Fibroblast of peridontal ligament (primary cell): ENCODE data around the gene SPRR3.

Source experiments
- DNase-seq: peaks from one replicate; pipeline ENCODE4 v3.0.0-alpha.2; 2010; ENCODE audit errors: extremely low read depth

The SPRR3 gene

GRCh38 chr1:153001382-153001781, at the start of gene SPRR3:
TSS of gene SPRR3 (plus strand) at chr1:153001749. CDS start at chr1:153003021, 1,272 bp downstream.
- no peak for DNase-seq

GRCh38 chr1:152953761-152954160, 47.8 kb upstream of the SPRR3 start:
- DNase-seq: no peak

GRCh38 chr1:152954436-152954835, 47.1 kb upstream of the SPRR3 start:
- DNase-seq: no peak

- DNase-seq: no peak
These were observed 44.0 kb upstream of the SPRR3 start for GRCh38 chr1:152957561-152957960.

- no peak for DNase-seq
These were observed 42.3 kb upstream of the SPRR3 start for GRCh38 chr1:152959273-152959672.

- DNase-seq: no peak
These were observed 41.6 kb upstream of the SPRR3 start for GRCh38 chr1:152959801-152960451.

- DNase-seq: no peak
These were observed 41.0 kb upstream of the SPRR3 start for GRCh38 chr1:152960452-152961044.

- no peak for DNase-seq
These were observed 40.2 kb upstream of the SPRR3 start for GRCh38 chr1:152961226-152961891.

- DNase-seq: no peak
These were observed 38.6 kb upstream of the SPRR3 start for GRCh38 chr1:152962876-152963415.

- DNase-seq: no peak
These were observed 37.0 kb upstream of the SPRR3 start for GRCh38 chr1:152964536-152964935.

GRCh38 chr1:152965853-152966252, 35.7 kb upstream of the SPRR3 start:
- no peak for DNase-seq

GRCh38 chr1:152967201-152967600, 34.3 kb upstream of the SPRR3 start:
- DNase-seq: no peak

- DNase-seq: no peak
These were observed 33.3 kb upstream of the SPRR3 start for GRCh38 chr1:152968248-152968647.

- no peak for DNase-seq
These were observed 32.5 kb upstream of the SPRR3 start for GRCh38 chr1:152969036-152969435.

GRCh38 chr1:152970495-152970894, 31.1 kb upstream of the SPRR3 start, which contains the start of gene SPRR4:
TSS of gene SPRR4 (plus strand) at chr1:152970648. CDS start at chr1:152971891, 1,243 bp downstream.
- DNase-seq: no peak

GRCh38 chr1:152972196-152972886, 29.2 kb upstream of the SPRR3 start:
- DNase-seq: no peak

- DNase-seq: no peak
These were observed 24.9 kb upstream of the SPRR3 start for GRCh38 chr1:152976688-152977087.

- DNase-seq: no peak
These were observed 23.9 kb upstream of the SPRR3 start for GRCh38 chr1:152977614-152978013.

- DNase-seq: no peak
These were observed 20.9 kb upstream of the SPRR3 start for GRCh38 chr1:152980676-152981075.

GRCh38 chr1:152981146-152981871, 20.2 kb upstream of the SPRR3 start:
- no peak for DNase-seq

GRCh38 chr1:152982076-152982475, 19.5 kb upstream of the SPRR3 start:
- no peak for DNase-seq

GRCh38 chr1:152983234-152983633, 18.3 kb upstream of the SPRR3 start:
- no peak for DNase-seq
